ENCODE results near the gene ARMH4. TPM values are rescaled to one million over a fixed set of nuclear protein-coding genes. Genes with fewer than 3 reads are reported as not detected.

The ARMH4 gene
- total RNA-seq, 5 donors from 2014 or later (not counting 1 experiment from before 2014, with no cell fraction given): not detected

- no peaks in the 10 kb centered on the region for H3K36me3 ChIP-seq (ENCODE audit: control insufficient read depth in 2 of 2, extremely low read depth in 1 of 2, insufficient read depth in 1 of 2, low read length in 1 of 2)
- ChIA-PET CTCF (no interaction called here), POLR2A (no interaction called here)
- no peak overlapping the region for H3K4me3 Mint-ChIP-seq
- H3K36me3 Mint-ChIP-seq: no peaks in the 10 kb centered on the region
- no peaks in the 10 kb centered on the region for H3K4me1 Mint-ChIP-seq
- H3K27ac Mint-ChIP-seq: no peak overlapping the region
- H3K4me1 ChIP-seq (ENCODE audit: control insufficient read depth in 1 of 2, extremely low read depth in 1 of 2, insufficient read depth in 2 of 2, low read length in 2 of 2): no peaks in the 10 kb centered on the region
- DNase-seq: no peak
- WGBS (ENCODE audit: insufficient coverage): no CpG with 5 or more reads among the region's 4 CpGs
- H3K9me3 Mint-ChIP-seq: no peaks in the 10 kb centered on the region
- no peaks in the 10 kb centered on the region for H3K9me3 ChIP-seq
- H3K4me3 ChIP-seq (ENCODE audit: control insufficient read depth in 1 of 2, extremely low read depth in 1 of 2, low read length in 1 of 2): no peak overlapping the region
- H3K27me3 Mint-ChIP-seq: peaks cover 28 to 35% of the 10 kb centered on the region in 2 donors
- ATAC-seq (replicated peaks in 1 of 4): no peak
- no peaks in the 10 kb centered on the region for H3K27me3 ChIP-seq (replicated peaks in 1 of 2; ENCODE audit: control insufficient read depth in 2 of 2, extremely low read depth in 1 of 2, insufficient read depth in 2 of 2, low read length in 1 of 2)
- no peak overlapping the region for H3K27ac ChIP-seq (ENCODE audit: low read length)
These were observed 66.1 kb downstream of the ARMH4 start for GRCh38 chr14:58085877-58086276.

- no peak for ATAC-seq (replicated peaks in 1 of 4)
- CTCF ChIA-PET: interaction anchor here (0.7 to 1.0 kb wide), 2 partner anchors 8 to 136 kb away, joined by 4 to 5 read pairs; no protein-coding TSS in a partner anchor
- peaks cover 27 to 47% of the 10 kb centered on the region in 2 donors for H3K27me3 Mint-ChIP-seq
- no peaks in the 10 kb centered on the region for H3K9me3 ChIP-seq
- H3K4me1 Mint-ChIP-seq: no peaks in the 10 kb centered on the region
- no peak overlapping the region for H3K27ac Mint-ChIP-seq
- DNase-seq: no peak
- H3K27ac ChIP-seq (ENCODE audit: low read length): no peak overlapping the region
- no peaks in the 10 kb centered on the region for H3K36me3 Mint-ChIP-seq
- peaks cover 0 to 3% of the 10 kb centered on the region in 2 experiments for H3K27me3 ChIP-seq (replicated peaks in 1 of 2; ENCODE audit: control insufficient read depth in 2 of 2, extremely low read depth in 1 of 2, insufficient read depth in 2 of 2, low read length in 1 of 2)
- no peaks in the 10 kb centered on the region for H3K4me1 ChIP-seq (ENCODE audit: control insufficient read depth in 1 of 2, extremely low read depth in 1 of 2, insufficient read depth in 2 of 2, low read length in 2 of 2)
- no peaks in the 10 kb centered on the region for H3K36me3 ChIP-seq (ENCODE audit: control insufficient read depth in 2 of 2, extremely low read depth in 1 of 2, insufficient read depth in 1 of 2, low read length in 1 of 2)
- WGBS (ENCODE audit: insufficient coverage): 13% methylated on average over 1 of the region's 1 CpG
- POLR2A ChIA-PET: no interaction called here
- no peak overlapping the region for H3K4me3 Mint-ChIP-seq
- no peak overlapping the region for H3K4me3 ChIP-seq (ENCODE audit: control insufficient read depth in 1 of 2, extremely low read depth in 1 of 2, low read length in 1 of 2)
- no peaks in the 10 kb centered on the region for H3K9me3 Mint-ChIP-seq
These were observed 69.4 kb downstream of the ARMH4 start for GRCh38 chr14:58082491-58083098.

- CTCF ChIA-PET: no interaction called here
- Mint-ChIP-seq H3K4me3 (no peak overlapping the region), H3K9me3 (no peaks in the 10 kb centered on the region), H3K36me3 (no peaks in the 10 kb centered on the region), H3K27ac (no peak overlapping the region), H3K27me3 (peaks cover 21 to 42% of the 10 kb centered on the region in 2 donors), H3K4me1 (no peaks in the 10 kb centered on the region)
- no peaks in the 10 kb centered on the region for H3K4me1 ChIP-seq (ENCODE audit: control insufficient read depth in 1 of 2, extremely low read depth in 1 of 2, insufficient read depth in 2 of 2, low read length in 2 of 2)
- no peak overlapping the region for H3K4me3 ChIP-seq (ENCODE audit: control insufficient read depth in 1 of 2, extremely low read depth in 1 of 2, low read length in 1 of 2)
- H3K27me3 ChIP-seq (replicated peaks in 1 of 2; ENCODE audit: control insufficient read depth in 2 of 2, extremely low read depth in 1 of 2, insufficient read depth in 2 of 2, low read length in 1 of 2): peaks cover 0 to 3% of the 10 kb centered on the region in 2 experiments
- H3K9me3 ChIP-seq: no peaks in the 10 kb centered on the region
- no peak for DNase-seq
- POLR2A ChIA-PET: no interaction called here
- WGBS (ENCODE audit: insufficient coverage): no CpG with 5 or more reads among the region's 2 CpGs
- H3K27ac ChIP-seq (ENCODE audit: low read length): no peak overlapping the region
- no peak for ATAC-seq (replicated peaks in 1 of 4)
- H3K36me3 ChIP-seq (ENCODE audit: control insufficient read depth in 2 of 2, extremely low read depth in 1 of 2, insufficient read depth in 1 of 2, low read length in 1 of 2): no peaks in the 10 kb centered on the region
These were observed 70.0 kb downstream of the ARMH4 start for GRCh38 chr14:58082011-58082410.

- H3K4me3 Mint-ChIP-seq: no peak overlapping the region
- ChIA-PET POLR2A (no interaction called here), CTCF (no interaction called here)
- Histone ChIP-seq H3K4me3 (ENCODE audit: control insufficient read depth in 1 of 2, extremely low read depth in 1 of 2, low read length in 1 of 2) (no peak overlapping the region), H3K27me3 (replicated peaks in 1 of 2; ENCODE audit: control insufficient read depth in 2 of 2, extremely low read depth in 1 of 2, insufficient read depth in 2 of 2, low read length in 1 of 2) (peaks cover 3% of the 10 kb centered on the region in 2 experiments), H3K4me1 (ENCODE audit: control insufficient read depth in 1 of 2, extremely low read depth in 1 of 2, insufficient read depth in 2 of 2, low read length in 2 of 2) (no peaks in the 10 kb centered on the region), H3K36me3 (ENCODE audit: control insufficient read depth in 2 of 2, extremely low read depth in 1 of 2, insufficient read depth in 1 of 2, low read length in 1 of 2) (no peaks in the 10 kb centered on the region), H3K9me3 (no peaks in the 10 kb centered on the region), H3K27ac (ENCODE audit: low read length) (no peak overlapping the region)
- no peaks in the 10 kb centered on the region for H3K4me1 Mint-ChIP-seq
- H3K27me3 Mint-ChIP-seq: peaks cover 25 to 41% of the 10 kb centered on the region in 2 donors
- no peaks in the 10 kb centered on the region for H3K9me3 Mint-ChIP-seq
- no peak for ATAC-seq (replicated peaks in 1 of 4)
- H3K27ac Mint-ChIP-seq: no peak overlapping the region
- H3K36me3 Mint-ChIP-seq: no peaks in the 10 kb centered on the region
- DNase-seq: no peak
These were observed 73.5 kb downstream of the ARMH4 start for GRCh38 chr14:58078471-58078870.

GRCh38 chr14:58078068-58078467 is 73.9 kb downstream of the ARMH4 start:
- no peak for DNase-seq
- ChIA-PET CTCF (no interaction called here), POLR2A (no interaction called here)
- Mint-ChIP-seq H3K4me1 (no peaks in the 10 kb centered on the region), H3K36me3 (no peaks in the 10 kb centered on the region), H3K9me3 (no peaks in the 10 kb centered on the region), H3K27me3 (peaks cover 28 to 42% of the 10 kb centered on the region in 2 donors), H3K27ac (no peak overlapping the region), H3K4me3 (no peak overlapping the region)
- H3K36me3 ChIP-seq (ENCODE audit: control insufficient read depth in 2 of 2, extremely low read depth in 1 of 2, insufficient read depth in 1 of 2, low read length in 1 of 2): no peaks in the 10 kb centered on the region
- H3K4me1 ChIP-seq (ENCODE audit: control insufficient read depth in 1 of 2, extremely low read depth in 1 of 2, insufficient read depth in 2 of 2, low read length in 2 of 2): no peaks in the 10 kb centered on the region
- no peak overlapping the region for H3K27ac ChIP-seq (ENCODE audit: low read length)
- peaks cover 3% of the 10 kb centered on the region in 2 experiments for H3K27me3 ChIP-seq (replicated peaks in 1 of 2; ENCODE audit: control insufficient read depth in 2 of 2, extremely low read depth in 1 of 2, insufficient read depth in 2 of 2, low read length in 1 of 2)
- no peaks in the 10 kb centered on the region for H3K9me3 ChIP-seq
- no peak overlapping the region for H3K4me3 ChIP-seq (ENCODE audit: control insufficient read depth in 1 of 2, extremely low read depth in 1 of 2, low read length in 1 of 2)
- no peak for ATAC-seq (replicated peaks in 1 of 4)

GRCh38 chr14:58077621-58078020 is 74.4 kb downstream of the ARMH4 start:
- no peak for ATAC-seq (replicated peaks in 1 of 4)

More at GRCh38 chr14:58077621-58078020, 74.4 kb downstream of the ARMH4 start:
- Mint-ChIP-seq H3K27me3 (peaks cover 24 to 38% of the 10 kb centered on the region in 2 donors), H3K27ac (no peak overlapping the region), H3K36me3 (no peaks in the 10 kb centered on the region), H3K9me3 (no peaks in the 10 kb centered on the region), H3K4me1 (no peaks in the 10 kb centered on the region), H3K4me3 (no peak overlapping the region)
- CTCF ChIA-PET: interaction anchor here in 1 of 2 donors (0.7 kb wide), 1 partner anchor 20 kb away, joined by 3 read pairs; no protein-coding TSS in a partner anchor
- no CpG with 5 or more reads among the region's 1 CpG for WGBS (ENCODE audit: insufficient coverage)
- DNase-seq: no peak
- Histone ChIP-seq H3K27me3 (replicated peaks in 1 of 2; ENCODE audit: control insufficient read depth in 2 of 2, extremely low read depth in 1 of 2, insufficient read depth in 2 of 2, low read length in 1 of 2) (peaks cover 3% of the 10 kb centered on the region in 2 experiments), H3K36me3 (ENCODE audit: control insufficient read depth in 2 of 2, extremely low read depth in 1 of 2, insufficient read depth in 1 of 2, low read length in 1 of 2) (no peaks in the 10 kb centered on the region), H3K27ac (ENCODE audit: low read length) (no peak overlapping the region), H3K4me3 (ENCODE audit: control insufficient read depth in 1 of 2, extremely low read depth in 1 of 2, low read length in 1 of 2) (no peak overlapping the region), H3K9me3 (no peaks in the 10 kb centered on the region), H3K4me1 (ENCODE audit: control insufficient read depth in 1 of 2, extremely low read depth in 1 of 2, insufficient read depth in 2 of 2, low read length in 2 of 2) (no peaks in the 10 kb centered on the region)
- POLR2A ChIA-PET: no interaction called here

Data from T-cell (primary cell).